Astrocyte of the cerebellum (primary cell): ENCODE results near the gene SPACA7.

Source experiments
- DNase-seq: peaks from one replicate; pipeline ENCODE4 v3.0.0-alpha.2; 2011; ENCODE audit warnings: low read depth
- H3K4me3 ChIP-seq: 2 replicates; pipeline ENCODE4 v1.5.1; 2011; ENCODE audit warnings: mild to moderate bottlenecking, low read depth, low read length, moderate library complexity
- CTCF ChIP-seq: IDR thresholded peaks from 2 replicates; pipeline ENCODE4 v1.5.1; 2012; ENCODE audit warnings: low read length, low read depth, moderate library complexity, mild to moderate bottlenecking; ENCODE audit errors: missing control alignments
- in situ Hi-C: cut with HindIII; loops from 2 replicates; pipeline ENCODE4 v1.10.0; 2017; ENCODE audit warnings: low sequenced_read_pairs

The SPACA7 gene

GRCh38 chr13:112473818-112474217, 97.7 kb downstream of the SPACA7 start:
- no peak overlapping the region for H3K4me3 ChIP-seq
- no peak for TF ChIP-seq CTCF
- DNase-seq: no peak
- in situ Hi-C loops: no loop called here

DNA sequence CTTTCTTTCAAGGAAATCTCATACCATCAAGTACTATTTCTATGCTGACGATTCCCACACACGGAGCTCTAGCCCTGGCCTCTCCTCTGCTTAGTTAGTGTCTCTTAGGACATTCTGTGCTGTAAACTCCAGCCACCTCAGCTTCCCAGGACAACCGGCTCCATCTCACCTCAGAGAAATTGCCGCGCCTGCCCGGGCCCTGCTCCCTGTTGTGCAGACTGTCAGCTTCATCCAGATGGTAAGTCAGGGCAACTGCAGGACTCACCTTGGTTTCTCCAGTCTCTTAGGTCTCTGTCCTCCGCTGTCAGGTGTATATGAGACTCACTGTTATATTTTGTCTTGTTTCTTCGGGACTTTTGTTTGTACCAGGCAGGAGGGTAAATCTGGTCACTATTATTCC, 98.7 kb downstream of the SPACA7 start:
- in situ Hi-C loops: no loop called here
- H3K4me3 ChIP-seq: no peak overlapping the region

DNA sequence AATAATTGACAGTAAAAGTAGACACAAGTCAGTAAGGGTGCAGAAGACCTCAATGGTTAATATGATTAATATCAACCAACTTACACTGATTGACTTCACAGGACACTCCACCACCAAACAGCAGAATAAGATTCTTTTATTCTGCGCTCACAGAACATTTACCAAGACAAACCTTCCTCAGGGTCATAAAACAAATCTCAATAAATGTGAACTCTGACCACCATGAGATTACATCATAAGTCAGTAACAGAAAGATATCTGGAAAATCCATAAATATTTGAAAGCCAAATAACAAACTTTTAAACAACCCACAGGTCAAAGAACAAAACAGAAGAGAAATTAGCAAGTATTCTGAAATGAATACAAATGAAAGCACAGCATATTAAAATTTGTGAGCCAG, 99.7 kb downstream of the SPACA7 start:
- DNase-seq: no peak
- no peak for TF ChIP-seq CTCF
- no peak overlapping the region for H3K4me3 ChIP-seq
- in situ Hi-C loops: no loop called here

More for the DNA sequence above, 98.7 kb downstream of the SPACA7 start:
- no peak for DNase-seq
- no peak for TF ChIP-seq CTCF

DNA sequence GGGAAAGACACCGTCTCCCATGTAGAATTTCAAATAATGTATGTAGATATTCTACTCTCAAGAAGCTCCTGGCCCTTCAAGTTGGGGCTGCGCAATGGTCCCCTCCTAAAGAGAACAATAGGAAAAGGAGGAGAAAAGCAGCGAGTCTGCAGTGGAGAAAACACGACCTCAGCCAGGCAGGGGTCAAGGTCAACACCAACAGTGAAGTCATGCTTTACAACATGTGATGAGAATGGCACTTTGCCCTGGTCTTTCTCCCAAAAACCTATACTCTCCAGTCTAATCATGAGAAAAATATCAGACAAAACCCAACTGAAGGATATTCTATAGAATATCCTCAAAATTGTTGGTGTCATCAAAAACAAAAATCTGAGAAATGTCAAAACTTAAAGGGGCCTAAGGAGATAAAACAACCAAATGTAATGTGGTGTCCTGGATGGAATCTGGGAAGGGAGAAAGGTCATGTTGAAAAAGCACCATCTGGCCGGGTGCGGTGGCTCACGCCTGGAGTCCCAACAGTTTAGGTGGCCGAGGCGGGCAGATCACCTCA, 101.0 kb downstream of the SPACA7 start:
- TF ChIP-seq CTCF: no peak
- H3K4me3 ChIP-seq: no peak overlapping the region
- in situ Hi-C loops: no loop called here
- no peak for DNase-seq

GRCh38 chr13:112479389-112479788, 103.2 kb downstream of the SPACA7 start:
- no peak for DNase-seq
- H3K4me3 ChIP-seq: no peak overlapping the region
- in situ Hi-C loops: no loop called here
- no peak for TF ChIP-seq CTCF

GRCh38 chr13:112481458-112481857, 105.3 kb downstream of the SPACA7 start:
- DNase-seq: peak; percentile 41
- in situ Hi-C loops: no loop called here
- H3K4me3 ChIP-seq: no peak overlapping the region
- TF ChIP-seq CTCF: no peak

- no peak overlapping the region for H3K4me3 ChIP-seq
- DNase-seq: no peak
- no peak for TF ChIP-seq CTCF
- in situ Hi-C loops: no loop called here
These were observed 107.1 kb downstream of the SPACA7 start for GRCh38 chr13:112483299-112483698.
